ENCODE data around the gene RELL2.
A peak's percentile ranks its signal among the peaks of the same experiment; 100 is the strongest.

Gene RELL2

GRCh38 chr5:141623186-141623585 is 13.6 kb upstream of the RELL2 start:
- no peak for DNase-seq

GRCh38 chr5:141623611-141624010 is 13.2 kb upstream of the RELL2 start:
- DNase-seq: no peak

- DNase-seq: no peak
These were observed 8.5 kb upstream of the RELL2 start for GRCh38 chr5:141628175-141628788.

GRCh38 chr5:141630570-141631140 is 6.1 kb upstream of the RELL2 start:
- no peak for DNase-seq

DNA sequence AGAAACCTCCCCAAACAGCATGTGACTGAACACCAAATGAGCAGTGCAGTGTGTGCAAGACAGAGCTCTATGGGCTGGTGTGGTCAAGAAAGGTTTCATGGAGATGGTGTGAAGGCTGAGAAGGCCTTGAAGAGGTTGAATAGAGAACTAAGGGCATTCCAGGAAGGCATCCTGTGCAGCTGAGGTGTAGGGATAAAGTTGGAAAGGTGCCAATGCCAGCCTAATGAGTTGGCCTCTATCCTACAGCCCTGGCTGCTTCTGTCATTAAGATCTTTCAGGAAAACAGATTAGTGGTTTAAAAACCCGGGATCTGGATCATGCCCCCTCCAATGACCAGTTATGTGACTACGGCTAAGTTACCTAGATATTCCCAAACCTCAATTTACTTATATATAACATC is 4.1 kb upstream of the RELL2 start:
- DNase-seq: no peak

GRCh38 chr5:141633871-141634561 is 2.8 kb upstream of the RELL2 start:
- no peak for DNase-seq

GRCh38 chr5:141634720-141635119 is 2.1 kb upstream of the RELL2 start:
- DNase-seq: no peak

- no peak for DNase-seq
These were observed 1.2 kb upstream of the RELL2 start for GRCh38 chr5:141635646-141636045.

GRCh38 chr5:141636106-141636412 is 738 bp upstream of the RELL2 start:
- DNase-seq: no peak

DNA sequence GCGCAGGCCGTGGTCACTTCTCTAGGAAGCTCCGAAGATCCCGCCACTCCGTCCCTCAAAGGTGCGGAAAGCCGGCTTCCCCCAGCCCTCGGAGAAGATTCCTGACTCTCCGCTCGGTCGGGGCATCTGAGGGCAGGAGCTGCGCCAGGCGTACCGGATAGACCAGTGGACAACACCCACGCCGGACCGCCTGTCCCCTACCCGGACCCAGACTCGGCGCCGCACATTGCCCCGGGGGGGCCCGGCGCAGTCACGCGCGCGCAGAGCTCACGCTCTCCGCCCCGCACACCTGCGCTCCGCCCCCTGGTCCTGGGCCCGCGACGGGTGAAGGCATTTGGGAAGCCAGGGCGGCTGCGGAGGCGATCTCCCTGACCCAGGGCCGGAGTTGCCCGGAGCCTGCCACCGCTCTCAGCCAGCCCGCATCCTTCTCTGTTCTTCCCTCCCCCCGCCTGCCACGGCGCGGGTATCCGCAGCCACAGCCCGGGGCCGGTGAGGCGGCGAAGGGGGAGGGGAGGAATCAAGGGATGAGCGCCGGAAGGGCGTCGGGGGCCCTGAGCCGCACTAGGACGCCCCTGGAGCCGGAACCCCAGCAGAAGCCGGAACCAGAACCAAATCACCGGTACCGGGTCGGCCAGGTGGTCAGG is 448 bp downstream of the RELL2 start:
- peak; percentile 53 to 59 for DNase-seq

DNA sequence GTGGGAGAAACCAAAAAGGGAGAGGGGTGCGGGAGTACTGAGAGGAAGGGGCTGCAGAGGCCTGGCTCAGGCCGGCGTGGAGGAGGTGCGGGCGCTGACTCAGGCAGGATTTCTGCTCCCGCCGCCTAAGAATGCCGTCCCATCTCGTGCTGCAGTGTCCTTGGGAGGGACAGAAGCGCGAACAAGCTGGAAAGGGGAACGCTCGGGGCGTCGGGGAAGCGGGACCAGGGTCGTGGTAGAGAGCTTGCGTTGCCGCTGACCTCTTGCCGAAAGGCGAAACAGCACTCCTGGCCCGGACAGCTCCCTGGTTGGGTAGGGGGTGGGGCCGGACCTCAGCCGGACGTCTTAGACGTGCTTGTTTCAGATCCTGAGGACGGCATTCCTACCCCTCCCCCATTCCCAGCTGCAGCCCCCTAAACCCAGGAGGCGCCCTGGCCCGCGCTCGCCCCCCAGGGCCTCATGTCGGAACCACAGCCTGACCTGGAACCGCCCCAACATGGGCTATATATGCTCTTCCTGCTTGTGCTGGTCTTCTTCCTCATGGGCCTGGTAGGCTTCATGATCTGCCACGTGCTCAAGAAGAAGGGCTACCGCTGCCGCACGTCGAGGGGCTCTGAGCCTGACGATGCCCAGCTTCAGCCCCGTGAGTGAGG is 1.1 kb downstream of the RELL2 start:
- peak; percentile 49 to 55 for DNase-seq

DNA sequence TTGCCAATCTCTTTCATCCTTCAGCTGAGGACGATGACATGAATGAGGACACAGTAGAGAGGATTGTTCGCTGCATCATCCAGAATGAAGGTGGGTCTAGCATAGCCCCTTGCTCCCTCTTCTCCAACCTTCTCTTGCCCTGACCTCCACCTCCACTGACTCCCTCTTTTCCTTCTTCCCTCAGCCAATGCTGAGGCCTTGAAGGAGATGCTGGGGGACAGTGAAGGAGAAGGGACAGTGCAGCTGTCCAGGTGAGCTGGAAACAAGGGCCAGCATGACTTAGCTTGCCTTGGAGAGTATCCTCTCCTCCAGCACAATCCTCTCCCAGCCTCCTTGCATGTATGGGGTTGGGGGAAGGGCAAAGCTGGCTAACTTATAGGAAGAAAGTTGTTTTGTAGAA is 2.0 kb downstream of the RELL2 start:
- DNase-seq: no peak

DNA sequence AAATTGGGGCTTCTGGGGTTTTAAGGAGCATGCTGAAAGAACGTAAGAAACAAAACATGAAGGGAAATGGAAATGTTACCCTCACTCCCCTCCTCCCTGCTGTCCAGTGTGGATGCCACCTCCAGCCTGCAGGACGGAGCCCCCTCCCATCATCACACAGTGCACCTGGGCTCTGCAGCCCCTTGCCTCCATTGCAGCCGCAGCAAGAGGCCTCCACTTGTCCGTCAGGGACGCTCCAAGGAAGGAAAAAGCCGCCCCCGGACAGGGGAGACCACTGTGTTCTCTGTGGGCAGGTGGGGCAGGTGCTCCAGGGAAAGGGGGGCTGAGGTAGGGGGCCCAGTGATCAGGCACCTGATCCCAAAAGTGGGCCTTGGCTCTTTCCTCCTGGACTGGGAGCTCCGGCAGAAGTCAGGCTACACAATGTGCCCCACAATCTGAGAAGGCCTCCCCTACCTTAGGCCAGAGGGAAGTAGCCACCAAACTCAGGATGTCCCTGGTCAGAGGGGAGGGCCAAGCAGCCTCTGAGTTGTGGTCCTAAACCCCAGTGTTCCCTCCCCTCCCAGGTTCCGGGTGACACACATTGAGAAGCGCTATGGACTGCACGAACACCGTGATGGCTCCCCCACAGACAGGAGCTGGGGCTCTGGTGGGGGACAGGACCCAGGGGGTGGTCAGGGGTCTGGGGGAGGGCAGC is 2.7 kb downstream of the RELL2 start:
- no peak for DNase-seq

DNA sequence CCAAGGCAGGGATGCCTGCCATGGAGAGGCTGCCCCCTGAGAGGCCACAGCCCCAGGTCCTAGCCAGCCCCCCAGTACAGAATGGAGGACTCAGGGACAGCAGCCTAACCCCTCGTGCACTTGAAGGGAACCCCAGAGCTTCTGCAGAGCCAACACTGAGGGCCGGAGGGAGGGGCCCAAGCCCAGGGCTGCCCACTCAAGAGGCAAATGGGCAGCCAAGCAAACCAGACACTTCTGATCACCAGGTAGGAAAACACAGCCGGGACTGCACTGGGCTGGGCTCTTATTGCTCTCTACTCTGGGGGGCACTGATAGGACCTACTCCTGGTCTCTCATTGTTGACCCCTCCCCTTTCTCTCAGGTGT is 3.2 kb downstream of the RELL2 start:
- no peak for DNase-seq

GRCh38 chr5:141640698-141641097 is 3.9 kb downstream of the RELL2 start:
- no peak for DNase-seq

DNA sequence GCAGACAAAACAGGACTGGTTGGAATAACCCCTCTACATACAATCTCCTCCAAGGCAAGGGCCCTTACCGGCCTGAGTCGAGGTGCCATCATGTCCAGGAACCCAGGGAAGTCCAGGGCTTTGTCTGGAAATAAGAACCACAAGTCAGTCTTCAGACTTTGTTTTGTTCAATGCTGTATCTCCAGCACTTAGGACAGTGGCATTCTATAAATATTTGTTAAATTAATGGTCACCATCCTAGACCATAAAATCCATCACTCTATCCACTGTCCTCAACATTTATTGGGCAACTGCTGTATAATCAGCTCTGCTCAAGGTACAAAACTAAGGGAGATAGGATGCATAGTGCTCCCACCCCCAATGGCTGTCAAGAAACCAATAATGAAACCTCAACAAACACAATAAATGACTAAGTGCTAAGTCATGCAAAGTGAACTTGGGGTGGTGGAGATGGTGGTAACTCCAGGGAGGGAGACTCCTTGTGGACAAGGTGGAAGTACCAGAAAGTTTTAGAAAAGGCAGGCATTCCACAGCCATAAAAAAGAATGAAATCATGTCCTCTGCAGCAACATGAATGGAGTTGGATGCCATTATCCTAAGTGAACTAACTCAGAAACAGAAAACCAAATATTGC is 5.0 kb downstream of the RELL2 start:
- no peak for DNase-seq

DNA sequence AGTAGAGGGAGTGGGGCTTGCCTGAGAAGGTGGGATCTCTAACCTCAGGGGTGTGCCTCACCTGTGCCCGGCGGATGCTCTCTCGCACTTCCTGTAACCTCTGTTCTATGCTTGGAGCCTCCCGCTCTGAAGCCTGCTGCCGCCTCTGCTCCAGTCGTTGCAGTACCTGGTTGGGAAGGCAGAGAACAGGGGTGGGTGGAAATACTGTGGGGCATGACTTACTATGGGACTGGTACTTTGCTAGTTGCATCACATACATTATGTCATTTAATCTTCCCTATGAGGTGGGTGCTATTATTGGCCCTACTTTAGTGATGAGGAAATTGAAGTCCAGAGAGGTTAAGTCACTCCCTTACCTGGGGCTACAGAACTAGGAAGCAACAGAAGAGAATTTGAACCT is 9.2 kb downstream of the RELL2 start:
- DNase-seq: no peak

GRCh38 chr5:141647242-141647641 is 10.4 kb downstream of the RELL2 start:
- no peak for DNase-seq

DNA sequence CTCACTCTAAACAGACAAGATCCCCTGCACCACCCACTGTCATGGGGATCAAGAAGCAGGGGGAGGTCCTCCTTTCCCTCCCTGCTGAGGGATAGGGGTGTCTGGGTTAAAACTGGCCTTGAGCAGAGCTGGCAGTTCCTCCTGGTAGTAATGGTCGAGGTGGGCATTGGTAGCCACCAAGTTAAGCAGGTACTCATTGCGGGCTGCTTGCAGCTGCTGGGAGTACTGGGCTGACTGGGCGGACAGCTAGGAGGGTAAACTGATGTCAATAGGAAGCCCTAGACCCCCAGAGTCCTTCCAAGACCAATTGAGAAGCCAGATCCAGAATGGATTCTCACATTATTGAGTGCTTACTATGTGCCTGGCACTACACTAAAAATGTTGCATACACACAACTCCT is 11.1 kb downstream of the RELL2 start:
- no peak for DNase-seq

- DNase-seq: no peak
These were observed 12.4 kb downstream of the RELL2 start for GRCh38 chr5:141649056-141649688.

- DNase-seq: no peak
These were observed 13.2 kb downstream of the RELL2 start for GRCh38 chr5:141649972-141650371.

All from stimulated activated CD4-positive, alpha-beta T cell treated with anti-CD3 and anti-CD28 coated beads, Interleukin-4, amount 100 ng/mL, for 4 hours (primary cell).